Suprapubic skin (tissue), 3 donors: ENCODE measurements around the gene DMXL1.

Source experiments
- CTCF ChIP-seq, 2 donors: fragments of 200-600 bp in 1 of 2; fragments of 450-650 bp in 1 of 2; sonication (generic) in 1 of 2; IDR thresholded peaks; one replicate each; pipeline ENCODE4 v1.5.1; 2016 to 2019; ENCODE audit warnings: antibody characterized with exemption in 2 of 2, mild to moderate bottlenecking in 1 of 2, moderate library complexity in 1 of 2
- EP300 ChIP-seq: sonication (generic); formaldehyde crosslinking; IDR thresholded peaks from one replicate; pipeline ENCODE4 v1.6.1; 2017; ENCODE audit warnings: antibody characterized with exemption
- POLR2A ChIP-seq, 2 donors: fragments of 450-650 bp; IDR thresholded peaks; one replicate each; pipeline ENCODE4 v1.6.1; 2017; ENCODE audit warnings: antibody characterized with exemption in 2 of 2, mild to moderate bottlenecking in 2 of 2, moderate library complexity in 2 of 2

- TF ChIP-seq CTCF (IDR thresholded peaks at IDR 0.05) (no peak), EP300 (no peak), POLR2A (IDR thresholded peaks at IDR 0.05) (no peak)
Observed at GRCh38 chr5:119166026-119166425, 95.1 kb downstream of the DMXL1 start.
